Retinal pigment epithelial cell (primary cell): ENCODE data around the gene JUP.

Experiments
- DNase-seq: peaks from one replicate; pipeline ENCODE4 v3.0.0-alpha.2; 2010; ENCODE audit warnings: low read depth
- H3K4me3 ChIP-seq: 2 replicates; pipeline ENCODE4 v1.5.1; 2011; ENCODE audit warnings: mild to moderate bottlenecking, low read length, control low read depth, moderate library complexity
- CTCF ChIP-seq: conservative IDR thresholded peaks from 2 replicates; pipeline ENCODE4 v1.5.1; 2011; ENCODE audit warnings: low read depth, low read length, control low read depth, inconsistent platforms

Gene JUP

GRCh38 chr17:41769985-41770384, 16.5 kb downstream of the JUP start:
- no peak for DNase-seq
- no peak for TF ChIP-seq CTCF
- no peak overlapping the region for H3K4me3 ChIP-seq

GRCh38 chr17:41769346-41769862, 17.1 kb downstream of the JUP start:
- H3K4me3 ChIP-seq: no peak overlapping the region
- TF ChIP-seq CTCF: no peak

GRCh38 chr17:41768682-41769288, 17.7 kb downstream of the JUP start:
- H3K4me3 ChIP-seq: no peak overlapping the region
- DNase-seq: no peak
- TF ChIP-seq CTCF: no peak

More at GRCh38 chr17:41769346-41769862, 17.1 kb downstream of the JUP start:
- no peak for DNase-seq

GRCh38 chr17:41767324-41768042, 19.0 kb downstream of the JUP start:
- TF ChIP-seq CTCF: no peak
- DNase-seq: no peak
- H3K4me3 ChIP-seq: no peak overlapping the region

- no peak overlapping the region for H3K4me3 ChIP-seq
- no peak for TF ChIP-seq CTCF
- DNase-seq: no peak
These were observed 20.4 kb downstream of the JUP start for GRCh38 chr17:41766135-41766534.

- TF ChIP-seq CTCF: no peak
- DNase-seq: no peak
- no peak overlapping the region for H3K4me3 ChIP-seq
These were observed 23.2 kb downstream of the JUP start for GRCh38 chr17:41763327-41763726.

GRCh38 chr17:41762841-41763240, 23.7 kb downstream of the JUP start:
- TF ChIP-seq CTCF: no peak
- DNase-seq: no peak
- H3K4me3 ChIP-seq: no peak overlapping the region
